ENCODE data around the gene CENPV.
A peak's percentile ranks its signal among the peaks of the same experiment; 100 is the strongest.

Gene CENPV

GRCh38 chr17:16358394-16358793, 5.1 kb upstream of the CENPV start:
- no peak for DNase-seq

GRCh38 chr17:16354585-16354984, 1.3 kb upstream of the CENPV start:
- DNase-seq, result no peak

- peak; percentile 20 for DNase-seq
These were observed 477 bp downstream of the CENPV start for GRCh38 chr17:16352667-16353316.

- peak; percentile 36 for DNase-seq
These were observed 984 bp downstream of the CENPV start for GRCh38 chr17:16352303-16352666.

- no peak for DNase-seq
These were observed 1.4 kb downstream of the CENPV start for GRCh38 chr17:16351831-16352230.

GRCh38 chr17:16349431-16349830, 3.8 kb downstream of the CENPV start:
- no peak for DNase-seq

GRCh38 chr17:16348586-16348985, 4.7 kb downstream of the CENPV start:
- no peak for DNase-seq

GRCh38 chr17:16346721-16347271, 6.5 kb downstream of the CENPV start:
- no peak for DNase-seq

- no peak for DNase-seq
These were observed 7.7 kb downstream of the CENPV start for GRCh38 chr17:16345565-16345964.

- no peak for DNase-seq
These were observed 9.7 kb downstream of the CENPV start for GRCh38 chr17:16343569-16343968.

GRCh38 chr17:16342979-16343378, 10.3 kb downstream of the CENPV start:
- no peak for DNase-seq

GRCh38 chr17:16339959-16340358, 13.3 kb downstream of the CENPV start:
- no peak for DNase-seq

- DNase-seq, result no peak
These were observed 13.9 kb downstream of the CENPV start for GRCh38 chr17:16339402-16339801.

GRCh38 chr17:16338391-16338790, 14.9 kb downstream of the CENPV start:
- no peak for DNase-seq

- DNase-seq, result no peak
These were observed 23.6 kb downstream of the CENPV start for GRCh38 chr17:16329519-16330271.

- DNase-seq, result no peak
These were observed 24.3 kb downstream of the CENPV start for GRCh38 chr17:16328997-16329396.

GRCh38 chr17:16327018-16327417, 26.3 kb downstream of the CENPV start:
- no peak for DNase-seq

GRCh38 chr17:16325964-16326363, 27.3 kb downstream of the CENPV start:
- DNase-seq, result no peak

- DNase-seq, result peak; percentile 5
These were observed 30.6 kb downstream of the CENPV start for GRCh38 chr17:16322636-16323035.

- DNase-seq, result no peak
These were observed 33.3 kb downstream of the CENPV start for GRCh38 chr17:16319969-16320368.

- no peak for DNase-seq
These were observed 38.4 kb downstream of the CENPV start for GRCh38 chr17:16314859-16315258.

- no peak for DNase-seq
These were observed 39.1 kb downstream of the CENPV start for GRCh38 chr17:16314189-16314588.

GRCh38 chr17:16313139-16314090, 39.9 kb downstream of the CENPV start:
- no peak for DNase-seq
